Upper lobe of right lung (tissue), 1 donor: ENCODE results near the gene ZNF862. TPM values are rescaled to one million over a fixed set of nuclear protein-coding genes. Genes with fewer than 3 reads are reported as not detected.

ENCODE experiments used
- ATAC-seq: fragments of 200-7000 bp; cut with Tn5 transposase; one replicate; pipeline ENCODE4 v1.9.1; 2020; ENCODE audit warnings: mild to moderate bottlenecking, moderate library complexity
- DNase-seq: peaks from one replicate; pipeline ENCODE4 v3.0.0-alpha.2; 2020
- H3K27ac ChIP-seq: fragments of 200-600 bp; one replicate; pipeline ENCODE4 v1.8.0; 2022
- H3K27me3 ChIP-seq: fragments of 200-600 bp; one replicate; pipeline ENCODE4 v1.8.0; 2022; ENCODE audit warnings: mild to moderate bottlenecking
- H3K36me3 ChIP-seq: fragments of 200-600 bp; one replicate; pipeline ENCODE4 v1.8.0; 2022
- H3K4me1 ChIP-seq: fragments of 200-600 bp; one replicate; pipeline ENCODE4 v1.8.0; 2022
- H3K4me3 ChIP-seq: fragments of 200-600 bp; one replicate; pipeline ENCODE4 v1.8.0; 2022; ENCODE audit warnings: mild to moderate bottlenecking
- H3K9me3 ChIP-seq: fragments of 200-600 bp; one replicate; pipeline ENCODE4 v1.8.0; 2022
- intact Hi-C: fragments of 100-400 bp; cut with DNase I; formaldehyde crosslinking; loops from one replicate; pipeline ENCODE4 v1.11.0; 2022
- total RNA-seq: library from RNA; stranded (reverse); fragmentation: NEBNext Ultra II Directional; extraction: Animal tissue kit (Norgen Biotek cat#: 25700); gene quantifications from one replicate; pipeline ENCODE4 v1.2.1, GENCODE V29; 2021
- TF ChIP-seq, protein P1 (sequence below): fragments of 200-600 bp; IDR thresholded peaks from one replicate; pipeline ENCODE4 v1.8.0; 2022; ENCODE audit warnings: antibody characterized with exemption
- donor health status: DM: no; HTN: yes; CAD: no; lungs with severe emphysema.

The ZNF862 gene
- total RNA-seq, 1 donor from 2014 or later: 14.6 TPM

GRCh38 chr7:149870274-149870673 is 32.1 kb downstream of the ZNF862 start:
- H3K4me3 ChIP-seq: no peak overlapping the region
- intact Hi-C loops: loop anchor here (10.0 kb wide), 1 partner anchor 55 kb away; no protein-coding TSS in a partner anchor
- no peak for DNase-seq
- H3K36me3 ChIP-seq: peaks cover 6% of the 10 kb centered on the region
- H3K27ac ChIP-seq: no peak overlapping the region
- ATAC-seq: no peak
- H3K4me1 ChIP-seq: peaks cover 15% of the 10 kb centered on the region
- TF ChIP-seq, protein P1, sequence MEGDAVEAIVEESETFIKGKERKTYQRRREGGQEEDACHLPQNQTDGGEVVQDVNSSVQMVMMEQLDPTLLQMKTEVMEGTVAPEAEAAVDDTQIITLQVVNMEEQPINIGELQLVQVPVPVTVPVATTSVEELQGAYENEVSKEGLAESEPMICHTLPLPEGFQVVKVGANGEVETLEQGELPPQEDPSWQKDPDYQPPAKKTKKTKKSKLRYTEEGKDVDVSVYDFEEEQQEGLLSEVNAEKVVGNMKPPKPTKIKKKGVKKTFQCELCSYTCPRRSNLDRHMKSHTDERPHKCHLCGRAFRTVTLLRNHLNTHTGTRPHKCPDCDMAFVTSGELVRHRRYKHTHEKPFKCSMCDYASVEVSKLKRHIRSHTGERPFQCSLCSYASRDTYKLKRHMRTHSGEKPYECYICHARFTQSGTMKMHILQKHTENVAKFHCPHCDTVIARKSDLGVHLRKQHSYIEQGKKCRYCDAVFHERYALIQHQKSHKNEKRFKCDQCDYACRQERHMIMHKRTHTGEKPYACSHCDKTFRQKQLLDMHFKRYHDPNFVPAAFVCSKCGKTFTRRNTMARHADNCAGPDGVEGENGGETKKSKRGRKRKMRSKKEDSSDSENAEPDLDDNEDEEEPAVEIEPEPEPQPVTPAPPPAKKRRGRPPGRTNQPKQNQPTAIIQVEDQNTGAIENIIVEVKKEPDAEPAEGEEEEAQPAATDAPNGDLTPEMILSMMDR: no peak
- H3K9me3 ChIP-seq: no peaks in the 10 kb centered on the region
- no peaks in the 10 kb centered on the region for H3K27me3 ChIP-seq

- TF ChIP-seq, protein P1: no peak
- intact Hi-C loops: loop anchor here (10.0 kb wide), 1 partner anchor 56 kb away; no protein-coding TSS in a partner anchor
- H3K4me3 ChIP-seq: no peak overlapping the region
- H3K27me3 ChIP-seq: no peaks in the 10 kb centered on the region
- no peak for DNase-seq
- no peaks in the 10 kb centered on the region for H3K36me3 ChIP-seq
- ATAC-seq: no peak
- no peak overlapping the region for H3K27ac ChIP-seq
- H3K4me1 ChIP-seq: peaks cover 14% of the 10 kb centered on the region
- H3K9me3 ChIP-seq: no peaks in the 10 kb centered on the region
These were observed 32.7 kb downstream of the ZNF862 start for GRCh38 chr7:149870701-149871483.

DNA sequence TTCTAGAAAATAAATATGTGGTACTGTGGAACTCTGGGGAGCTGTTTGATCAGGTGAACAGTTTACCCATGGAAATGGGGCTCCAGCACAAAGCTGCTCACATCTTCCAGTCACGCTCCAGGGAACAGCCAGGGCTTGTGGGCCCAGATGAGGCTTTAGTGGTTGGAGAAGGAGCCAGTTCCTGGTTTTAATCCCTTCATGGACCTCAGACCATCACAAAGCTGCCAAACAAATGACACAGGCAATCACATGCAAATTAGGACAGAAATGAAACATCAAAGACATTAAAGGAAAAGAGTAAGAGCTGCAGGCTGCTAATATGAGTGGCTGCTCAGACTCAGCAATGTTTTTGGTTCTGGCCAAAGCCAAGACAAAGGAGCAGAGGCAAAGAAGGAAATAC is 33.4 kb downstream of the ZNF862 start:
- TF ChIP-seq, protein P1: no peak
- Histone ChIP-seq H3K27ac (no peak overlapping the region), H3K36me3 (no peaks in the 10 kb centered on the region), H3K27me3 (no peaks in the 10 kb centered on the region), H3K4me1 (peaks cover 14% of the 10 kb centered on the region), H3K9me3 (no peaks in the 10 kb centered on the region), H3K4me3 (no peak overlapping the region)
- intact Hi-C loops: loop anchor here (10.0 kb wide), 1 partner anchor 57 kb away; no protein-coding TSS in a partner anchor
- DNase-seq (no peak), ATAC-seq (no peak)

DNA sequence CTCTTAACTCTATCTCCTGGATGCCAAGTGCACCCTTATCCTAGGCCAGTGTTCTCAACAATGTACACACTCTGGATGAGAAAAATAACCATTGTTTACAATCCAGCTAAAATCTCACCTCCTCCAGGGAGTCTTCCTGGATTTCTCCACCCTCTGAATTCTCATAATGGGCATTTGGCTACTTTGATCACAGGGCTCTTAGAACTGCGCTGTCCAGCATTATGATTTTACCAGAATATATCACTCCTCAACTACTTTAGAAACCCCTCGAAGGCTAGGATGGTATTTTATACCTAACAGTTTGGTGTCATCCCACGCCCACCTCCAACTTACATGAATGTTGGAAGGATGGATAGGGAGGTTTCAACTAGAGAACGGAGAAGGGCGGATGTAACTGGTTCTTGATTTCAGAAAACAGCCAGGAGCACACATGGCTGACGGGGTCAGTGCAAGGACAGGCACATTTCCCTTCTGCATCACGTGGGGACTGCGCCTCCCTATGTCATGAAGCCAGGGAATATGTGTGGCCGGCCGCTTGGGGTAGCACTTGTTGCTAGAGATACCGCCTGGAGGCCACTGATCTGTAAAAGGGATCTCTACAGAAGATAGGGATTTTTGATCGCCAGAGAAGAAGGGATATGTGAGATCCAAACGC is 34.4 kb downstream of the ZNF862 start:
- Histone ChIP-seq H3K4me3 (peak overlapping the region; percentile 87), H3K27me3 (no peaks in the 10 kb centered on the region), H3K4me1 (peaks cover 14% of the 10 kb centered on the region), H3K36me3 (no peaks in the 10 kb centered on the region), H3K9me3 (no peaks in the 10 kb centered on the region), H3K27ac (peak overlapping the region; percentile 70)
- intact Hi-C loops: loop anchor here (10.0 kb wide), 1 partner anchor 58 kb away; no protein-coding TSS in a partner anchor
- DNase-seq (peak; percentile 82), ATAC-seq (peak; percentile 77)
- TF ChIP-seq, protein P1: no peak

DNA sequence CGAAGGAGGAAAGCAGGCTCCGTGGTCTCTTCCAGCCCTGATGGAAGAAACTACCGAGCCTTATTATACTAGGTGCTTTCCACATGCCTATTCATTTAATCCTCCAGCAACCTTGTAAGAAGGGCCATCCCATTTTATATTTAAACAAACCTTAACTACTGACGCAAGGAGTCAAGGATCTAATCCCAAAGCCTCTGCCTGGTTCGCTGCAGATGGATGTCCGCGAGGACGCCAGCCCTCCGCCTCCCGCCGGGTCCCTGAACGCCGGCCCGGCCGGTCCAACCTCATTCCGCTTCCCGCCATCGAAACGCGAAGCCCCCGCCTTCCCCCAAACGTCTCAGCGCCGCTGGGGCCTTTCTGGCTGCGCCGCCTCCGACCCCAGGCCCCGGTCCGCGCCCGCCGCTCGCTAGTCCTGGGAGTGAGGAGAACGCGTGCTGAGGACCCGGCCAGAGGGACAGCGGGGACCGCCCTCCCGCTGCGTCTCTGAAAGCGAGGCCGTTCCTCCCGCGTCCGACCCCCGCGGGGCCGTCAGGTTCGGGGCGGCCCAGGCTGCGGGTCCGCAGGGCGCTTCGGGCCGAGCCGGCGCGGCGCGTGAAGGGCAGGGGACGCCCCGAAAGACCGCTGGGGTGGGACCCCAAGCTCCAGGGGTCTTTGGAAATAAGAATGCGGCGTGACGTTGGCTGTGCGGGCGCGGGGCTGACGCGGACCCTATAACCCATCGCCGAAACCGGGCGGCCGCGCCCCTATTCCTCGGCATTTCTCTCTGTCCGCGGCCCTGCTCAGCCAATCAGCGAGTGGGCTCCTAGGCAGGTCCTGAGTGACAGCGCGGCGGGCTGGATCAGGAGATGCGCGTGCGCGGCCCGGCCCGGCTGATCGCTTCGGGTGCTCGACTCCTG is 35.1 kb downstream of the ZNF862 start, which contains the start of gene ATP6V0E2:
Gene ATP6V0E2, plus strand, starts transcription at position 896 of the 896 bp plus-strand sequence. CDS start 97 bp downstream, outside the sequence.
- ATAC-seq (peak; percentile 97), DNase-seq (peak; percentile 97)
- intact Hi-C loops: loop anchor here (10.0 kb wide), 1 partner anchor 59 kb away; no protein-coding TSS in a partner anchor
- Histone ChIP-seq H3K4me1 (peaks cover 14% of the 10 kb centered on the region), H3K27me3 (no peaks in the 10 kb centered on the region), H3K27ac (peak within 1 kb of the TSS; percentile 70), H3K36me3 (no peaks in the 10 kb centered on the region), H3K4me3 (peak within 1 kb of the TSS; percentile 87), H3K9me3 (no peaks in the 10 kb centered on the region)
- TF ChIP-seq, protein P1: no peak
